HUES6 (cell line): ENCODE measurements around the gene EML1.

ENCODE experiments used
- H3K27ac ChIP-seq: 2 replicates; pipeline ENCODE4 v1.7.0; 2013; ENCODE audit warnings: low read depth, mild to moderate bottlenecking, low read length, inconsistent platforms
- H3K27me3 ChIP-seq: 2 replicates; pipeline ENCODE4 v1.6.1; 2013; ENCODE audit warnings: low read length; ENCODE audit not compliant: control insufficient read depth, insufficient read depth
- H3K36me3 ChIP-seq: 2 replicates; pipeline ENCODE4 v1.6.1; 2013; ENCODE audit warnings: low read length; ENCODE audit not compliant: control insufficient read depth, insufficient read depth
- H3K4me1 ChIP-seq: 2 replicates; pipeline ENCODE4 v1.6.1; 2013; ENCODE audit warnings: low read length; ENCODE audit not compliant: control insufficient read depth, insufficient read depth
- H3K4me3 ChIP-seq: 2 replicates; pipeline ENCODE4 v1.5.1; 2013; ENCODE audit warnings: low read depth, low read length
- H3K9ac ChIP-seq: one replicate; pipeline ENCODE4 v1.6.1; 2013; ENCODE audit warnings: mild to moderate bottlenecking, low read length
- H3K9me3 ChIP-seq: 2 replicates; pipeline ENCODE4 v1.6.1; 2013; ENCODE audit warnings: low read depth, low read length; ENCODE audit not compliant: control insufficient read depth, insufficient read depth

EML1 gene

GRCh38 chr14:99875421-99875820 lies 82.2 kb downstream of the EML1 start:
- no peak overlapping the region for H3K4me3 ChIP-seq
- peaks cover 64% of the 10 kb centered on the region for H3K4me1 ChIP-seq
- H3K36me3 ChIP-seq: no peaks in the 10 kb centered on the region
- no peak overlapping the region for H3K9ac ChIP-seq
- H3K9me3 ChIP-seq: no peaks in the 10 kb centered on the region
- no peak overlapping the region for H3K27ac ChIP-seq
- H3K27me3 ChIP-seq: peaks cover 29% of the 10 kb centered on the region; the same call in 1 of the 2 replicates

- Histone ChIP-seq H3K9ac (no peak overlapping the region), H3K27ac (no peak overlapping the region), H3K36me3 (no peaks in the 10 kb centered on the region), H3K4me1 (peaks cover 68% of the 10 kb centered on the region), H3K27me3 (peaks cover 33% of the 10 kb centered on the region; the same call in 1 of the 2 replicates), H3K4me3 (no peak overlapping the region), H3K9me3 (no peaks in the 10 kb centered on the region)
Observed at GRCh38 chr14:99875836-99876235, 82.6 kb downstream of the EML1 start.

GRCh38 chr14:99876406-99876805 lies 83.2 kb downstream of the EML1 start:
- no peak overlapping the region for H3K27ac ChIP-seq
- H3K4me3 ChIP-seq: no peak overlapping the region
- no peaks in the 10 kb centered on the region for H3K36me3 ChIP-seq
- no peak overlapping the region for H3K9ac ChIP-seq
- H3K27me3 ChIP-seq: peaks cover 34% of the 10 kb centered on the region; the same call in 1 of the 2 replicates
- H3K9me3 ChIP-seq: no peaks in the 10 kb centered on the region
- peaks cover 69% of the 10 kb centered on the region for H3K4me1 ChIP-seq

GRCh38 chr14:99878563-99878962 lies 85.3 kb downstream of the EML1 start:
- H3K27ac ChIP-seq: no peak overlapping the region
- H3K27me3 ChIP-seq: peaks cover 34% of the 10 kb centered on the region; the same call in 1 of the 2 replicates
- H3K4me3 ChIP-seq: no peak overlapping the region
- H3K9ac ChIP-seq: no peak overlapping the region
- H3K4me1 ChIP-seq: peaks cover 49% of the 10 kb centered on the region
- no peaks in the 10 kb centered on the region for H3K9me3 ChIP-seq
- no peaks in the 10 kb centered on the region for H3K36me3 ChIP-seq

- H3K9me3 ChIP-seq: no peaks in the 10 kb centered on the region
- H3K9ac ChIP-seq: no peak overlapping the region
- no peak overlapping the region for H3K27ac ChIP-seq
- no peak overlapping the region for H3K4me3 ChIP-seq
- no peaks in the 10 kb centered on the region for H3K36me3 ChIP-seq
- H3K4me1 ChIP-seq: peaks cover 47% of the 10 kb centered on the region
- H3K27me3 ChIP-seq: peaks cover 34% of the 10 kb centered on the region; the same call in 1 of the 2 replicates
Observed at GRCh38 chr14:99879401-99880295, 86.4 kb downstream of the EML1 start.

GRCh38 chr14:99880651-99881420 lies 87.6 kb downstream of the EML1 start:
- Histone ChIP-seq H3K9me3 (no peaks in the 10 kb centered on the region), H3K27ac (no peak overlapping the region), H3K36me3 (no peaks in the 10 kb centered on the region), H3K4me3 (no peak overlapping the region), H3K27me3 (peaks cover 34% of the 10 kb centered on the region; the same call in 1 of the 2 replicates), H3K4me1 (peaks cover 35% of the 10 kb centered on the region), H3K9ac (no peak overlapping the region)

GRCh38 chr14:99883866-99884650 lies 90.8 kb downstream of the EML1 start:
- no peaks in the 10 kb centered on the region for H3K9me3 ChIP-seq
- no peaks in the 10 kb centered on the region for H3K36me3 ChIP-seq
- peaks cover 12% of the 10 kb centered on the region; the same call in 1 of the 2 replicates for H3K27me3 ChIP-seq
- no peak overlapping the region for H3K4me3 ChIP-seq
- no peak overlapping the region for H3K9ac ChIP-seq
- peaks cover 35% of the 10 kb centered on the region for H3K4me1 ChIP-seq
- no peak overlapping the region for H3K27ac ChIP-seq

GRCh38 chr14:99884834-99885648 lies 91.8 kb downstream of the EML1 start:
- Histone ChIP-seq H3K27me3 (peaks cover 12% of the 10 kb centered on the region; the same call in 1 of the 2 replicates), H3K36me3 (no peaks in the 10 kb centered on the region), H3K9me3 (no peaks in the 10 kb centered on the region), H3K4me3 (no peak overlapping the region), H3K27ac (no peak overlapping the region), H3K9ac (no peak overlapping the region), H3K4me1 (peaks cover 37% of the 10 kb centered on the region)

GRCh38 chr14:99885649-99885958 lies 92.4 kb downstream of the EML1 start:
- peaks cover 7% of the 10 kb centered on the region; the same call in 1 of the 2 replicates for H3K27me3 ChIP-seq
- no peaks in the 10 kb centered on the region for H3K9me3 ChIP-seq
- no peak overlapping the region for H3K9ac ChIP-seq
- H3K27ac ChIP-seq: no peak overlapping the region
- H3K4me1 ChIP-seq: peaks cover 36% of the 10 kb centered on the region
- no peak overlapping the region for H3K4me3 ChIP-seq
- H3K36me3 ChIP-seq: no peaks in the 10 kb centered on the region

- H3K27ac ChIP-seq: no peak overlapping the region
- H3K36me3 ChIP-seq: no peaks in the 10 kb centered on the region
- peaks cover 32% of the 10 kb centered on the region for H3K4me1 ChIP-seq
- H3K27me3 ChIP-seq: 0 out of 2 replicates have a peak, but pooled peaks cover 3% of the 10 kb centered on the region
- H3K9ac ChIP-seq: no peak overlapping the region
- H3K4me3 ChIP-seq: no peak overlapping the region
- H3K9me3 ChIP-seq: no peaks in the 10 kb centered on the region
Observed at GRCh38 chr14:99887407-99887806, 94.2 kb downstream of the EML1 start.
